IPS-18a (cell line): ENCODE measurements around the gene ERICH6.

Experiments
- H3K27ac ChIP-seq: one replicate; pipeline ENCODE4 v1.5.1; 2013; ENCODE audit warnings: low read length
- H3K27me3 ChIP-seq: one replicate; pipeline ENCODE4 v1.6.1; 2013; ENCODE audit warnings: mild to moderate bottlenecking, low read length; ENCODE audit not compliant: control insufficient read depth, insufficient read depth
- H3K36me3 ChIP-seq: one replicate; pipeline ENCODE4 v1.6.1; 2013; ENCODE audit warnings: low read depth, low read length; ENCODE audit not compliant: control insufficient read depth
- H3K4me1 ChIP-seq: one replicate; pipeline ENCODE4 v1.6.1; 2013; ENCODE audit warnings: low read depth, low read length; ENCODE audit not compliant: control insufficient read depth
- H3K4me3 ChIP-seq: one replicate; pipeline ENCODE4 v1.5.1; 2013; ENCODE audit warnings: low read length
- H3K9ac ChIP-seq: one replicate; pipeline ENCODE4 v1.6.1; 2013; ENCODE audit warnings: mild to moderate bottlenecking, low read length, moderate library complexity
- H3K9me3 ChIP-seq: one replicate; pipeline ENCODE4 v1.6.1; 2013; ENCODE audit warnings: low read depth, low read length; ENCODE audit not compliant: control insufficient read depth

The ERICH6 gene

DNA sequence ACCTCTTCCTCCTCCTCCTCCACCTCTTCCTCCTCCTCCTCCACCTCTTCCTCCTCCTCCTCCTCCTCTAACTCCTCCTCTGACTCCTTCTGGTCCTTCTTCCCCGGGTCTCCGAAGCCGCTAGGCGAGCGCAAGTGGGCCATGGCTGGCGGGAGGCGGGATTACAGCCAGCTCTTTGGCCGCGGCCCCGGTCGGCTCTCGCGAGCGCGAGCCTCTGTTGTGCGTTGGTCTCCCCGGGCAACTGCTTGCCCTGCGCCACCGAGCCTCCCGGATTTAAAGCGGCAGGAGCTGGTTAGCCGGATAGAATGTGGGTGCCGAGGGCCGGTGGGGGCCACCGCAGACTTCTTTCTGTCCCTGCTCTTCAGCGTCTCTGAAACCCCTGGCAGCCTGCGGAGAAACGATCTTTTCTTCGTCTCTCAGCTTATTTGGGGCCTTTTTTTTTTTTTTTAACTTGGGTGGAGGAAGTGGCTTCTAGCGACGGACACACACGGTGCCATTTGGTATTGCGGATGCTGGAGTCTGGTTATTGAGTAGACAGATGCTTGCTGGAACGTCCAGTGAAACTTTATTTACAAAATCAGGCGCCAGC is at the start of gene ERICH6:
Gene ERICH6 (minus strand): TSS at position 165 of the 589 bp plus-strand sequence. CDS start 22 bp downstream, at position 143.
- H3K9me3 ChIP-seq = no peaks in the 10 kb centered on the region
- peak within 1 kb of the TSS; percentile 62 for H3K27ac ChIP-seq
- peak within 1 kb of the TSS; percentile 89 for H3K9ac ChIP-seq
- no peaks in the 10 kb centered on the region for H3K4me1 ChIP-seq
- H3K27me3 ChIP-seq = no peaks in the 10 kb centered on the region
- peak within 1 kb of the TSS; percentile 87 for H3K4me3 ChIP-seq
- no peaks in the 10 kb centered on the region for H3K36me3 ChIP-seq

DNA sequence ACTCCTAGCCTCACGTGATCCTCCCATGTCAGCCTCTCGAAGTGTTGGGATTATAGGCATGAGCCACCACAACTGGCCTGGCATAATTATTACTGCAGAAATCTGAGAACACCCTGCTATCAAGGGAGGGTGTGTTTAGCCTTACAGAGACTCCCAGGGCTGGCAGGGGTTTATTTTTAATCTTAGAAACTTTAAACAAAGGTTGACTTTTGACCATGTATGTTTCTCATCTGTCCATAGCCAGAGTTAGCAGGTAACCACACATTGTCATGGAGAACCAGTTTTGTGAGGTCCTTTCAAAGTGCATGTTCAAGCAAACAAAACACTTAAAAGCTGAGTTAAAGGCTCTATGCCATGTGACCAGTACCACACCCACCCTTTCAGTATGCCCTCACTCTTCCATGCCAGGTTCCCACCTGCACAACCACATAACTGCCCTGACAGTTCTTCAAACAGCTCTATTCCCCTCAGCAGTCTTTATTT is 48.1 kb upstream of the ERICH6 start:
- Histone ChIP-seq H3K27ac (no peak overlapping the region), H3K9me3 (no peaks in the 10 kb centered on the region), H3K9ac (no peak overlapping the region), H3K4me3 (no peak overlapping the region), H3K36me3 (no peaks in the 10 kb centered on the region), H3K4me1 (no peaks in the 10 kb centered on the region), H3K27me3 (no peaks in the 10 kb centered on the region)

DNA sequence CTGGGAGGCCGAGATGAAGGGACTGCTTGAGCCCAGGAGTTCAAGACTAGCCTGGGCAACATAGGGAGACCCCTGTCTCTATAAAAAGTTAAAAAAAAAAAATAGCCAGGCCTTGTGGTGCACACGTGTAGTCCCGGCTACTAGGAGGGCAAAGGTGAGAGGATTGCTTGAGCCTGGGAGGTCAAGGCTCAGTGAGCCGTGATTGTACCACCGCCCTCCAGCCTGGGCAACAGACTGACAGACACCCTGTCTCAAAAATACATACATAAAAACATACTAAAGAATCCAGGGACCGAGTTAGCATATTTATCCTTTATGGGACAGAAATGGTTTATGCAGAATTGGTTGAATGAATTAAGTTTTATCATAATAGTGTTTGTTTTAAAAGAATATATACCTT is 45.5 kb upstream of the ERICH6 start:
- H3K27me3 ChIP-seq = no peaks in the 10 kb centered on the region
- no peaks in the 10 kb centered on the region for H3K36me3 ChIP-seq
- no peak overlapping the region for H3K27ac ChIP-seq
- no peaks in the 10 kb centered on the region for H3K4me1 ChIP-seq
- H3K9me3 ChIP-seq = no peaks in the 10 kb centered on the region
- H3K9ac ChIP-seq = no peak overlapping the region
- no peak overlapping the region for H3K4me3 ChIP-seq

DNA sequence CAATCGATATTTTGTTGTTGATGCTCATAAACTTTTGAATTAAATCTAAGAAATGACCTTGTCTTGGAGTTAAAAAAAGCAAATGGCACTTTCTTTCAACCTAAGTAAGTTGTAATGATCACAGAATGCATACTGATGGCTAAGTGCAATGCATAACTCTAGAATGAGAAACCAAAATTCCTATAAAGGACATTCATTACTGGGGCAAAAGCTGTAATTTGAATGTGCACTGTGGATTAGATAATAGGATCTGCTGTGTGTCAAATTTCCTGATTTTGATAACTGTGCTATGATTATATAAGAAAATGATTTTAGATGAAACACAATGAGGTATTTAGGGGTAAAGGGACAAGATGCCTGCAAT is 44.9 kb upstream of the ERICH6 start:
- no peaks in the 10 kb centered on the region for H3K4me1 ChIP-seq
- H3K4me3 ChIP-seq = no peak overlapping the region
- no peaks in the 10 kb centered on the region for H3K9me3 ChIP-seq
- no peaks in the 10 kb centered on the region for H3K36me3 ChIP-seq
- no peak overlapping the region for H3K9ac ChIP-seq
- H3K27me3 ChIP-seq = no peaks in the 10 kb centered on the region
- no peak overlapping the region for H3K27ac ChIP-seq

GRCh38 chr3:150747886-150748683 is 44.4 kb upstream of the ERICH6 start:
- Histone ChIP-seq H3K27me3 (no peaks in the 10 kb centered on the region), H3K4me1 (no peaks in the 10 kb centered on the region), H3K27ac (no peak overlapping the region), H3K9ac (no peak overlapping the region), H3K4me3 (no peak overlapping the region), H3K9me3 (no peaks in the 10 kb centered on the region), H3K36me3 (no peaks in the 10 kb centered on the region)

DNA sequence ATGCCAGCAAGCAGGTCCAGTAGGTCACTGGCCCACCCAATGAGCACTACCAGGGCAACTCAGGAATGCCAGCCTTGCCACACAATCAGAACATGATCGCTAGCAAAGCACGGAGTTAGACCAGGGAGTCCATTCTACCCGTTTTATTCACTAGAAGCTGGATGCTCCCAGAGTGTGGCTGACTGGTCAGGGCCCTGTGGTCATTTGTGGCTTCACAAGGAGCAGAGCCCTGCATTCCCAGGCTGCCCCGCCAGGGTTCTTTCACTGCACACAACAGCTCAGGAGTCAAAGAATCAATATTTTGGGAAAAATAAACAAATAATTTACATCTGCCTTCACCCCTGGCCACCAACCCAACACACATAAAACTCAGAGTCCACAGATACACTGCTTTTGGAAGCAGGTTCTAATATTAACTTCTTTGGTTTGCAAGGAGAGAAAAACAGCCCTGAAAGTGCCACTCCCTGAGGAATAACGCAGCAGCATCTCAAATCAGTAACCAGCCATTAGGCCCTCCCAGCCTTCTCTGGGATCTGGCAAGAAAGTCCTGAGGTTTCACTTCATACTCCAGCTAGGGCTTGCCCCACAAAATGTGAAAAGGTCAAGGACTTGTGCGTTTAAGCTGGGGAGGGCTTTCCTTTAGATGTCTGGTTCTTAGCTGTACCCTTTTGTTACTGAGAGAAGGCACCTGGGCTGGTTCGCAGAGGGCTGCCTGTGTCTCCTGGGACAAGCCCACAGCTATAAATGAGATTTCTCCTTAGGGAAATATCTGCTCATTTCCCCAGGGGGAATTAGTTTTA is 43.3 kb upstream of the ERICH6 start:
- Histone ChIP-seq H3K4me3 (no peak overlapping the region), H3K27ac (no peak overlapping the region), H3K27me3 (no peaks in the 10 kb centered on the region), H3K9me3 (no peaks in the 10 kb centered on the region), H3K4me1 (no peaks in the 10 kb centered on the region), H3K9ac (no peak overlapping the region), H3K36me3 (no peaks in the 10 kb centered on the region)

- no peak overlapping the region for H3K27ac ChIP-seq
- no peaks in the 10 kb centered on the region for H3K9me3 ChIP-seq
- H3K4me3 ChIP-seq = no peak overlapping the region
- no peaks in the 10 kb centered on the region for H3K4me1 ChIP-seq
- no peaks in the 10 kb centered on the region for H3K27me3 ChIP-seq
- no peaks in the 10 kb centered on the region for H3K36me3 ChIP-seq
- no peak overlapping the region for H3K9ac ChIP-seq
Observed at GRCh38 chr3:150745832-150746231, 42.1 kb upstream of the ERICH6 start.

DNA sequence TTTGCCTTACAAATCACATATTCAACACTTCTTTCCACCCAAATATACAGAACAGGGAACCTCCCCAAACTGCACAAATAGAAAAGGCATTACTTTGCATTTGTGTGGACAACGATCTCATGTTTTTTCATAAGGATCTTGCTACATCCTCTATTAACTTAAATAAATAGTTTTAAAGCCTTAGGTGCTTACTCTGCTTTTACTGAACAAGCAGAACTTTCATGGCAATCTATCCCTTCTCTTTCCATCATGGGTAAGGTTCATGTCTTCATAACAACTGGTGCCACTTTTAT is 41.1 kb upstream of the ERICH6 start:
- Histone ChIP-seq H3K36me3 (no peaks in the 10 kb centered on the region), H3K27me3 (no peaks in the 10 kb centered on the region), H3K4me1 (no peaks in the 10 kb centered on the region), H3K9me3 (no peaks in the 10 kb centered on the region), H3K27ac (no peak overlapping the region), H3K4me3 (no peak overlapping the region), H3K9ac (no peak overlapping the region)

GRCh38 chr3:150744041-150744918 is 40.6 kb upstream of the ERICH6 start:
- Histone ChIP-seq H3K9me3 (no peaks in the 10 kb centered on the region), H3K9ac (no peak overlapping the region), H3K36me3 (no peaks in the 10 kb centered on the region), H3K4me1 (no peaks in the 10 kb centered on the region), H3K27me3 (no peaks in the 10 kb centered on the region), H3K27ac (no peak overlapping the region), H3K4me3 (no peak overlapping the region)

- no peaks in the 10 kb centered on the region for H3K9me3 ChIP-seq
- no peaks in the 10 kb centered on the region for H3K36me3 ChIP-seq
- no peaks in the 10 kb centered on the region for H3K27me3 ChIP-seq
- no peaks in the 10 kb centered on the region for H3K4me1 ChIP-seq
- no peak overlapping the region for H3K4me3 ChIP-seq
- H3K9ac ChIP-seq = no peak overlapping the region
- H3K27ac ChIP-seq = no peak overlapping the region
Observed at GRCh38 chr3:150743508-150743907, 39.8 kb upstream of the ERICH6 start.

DNA sequence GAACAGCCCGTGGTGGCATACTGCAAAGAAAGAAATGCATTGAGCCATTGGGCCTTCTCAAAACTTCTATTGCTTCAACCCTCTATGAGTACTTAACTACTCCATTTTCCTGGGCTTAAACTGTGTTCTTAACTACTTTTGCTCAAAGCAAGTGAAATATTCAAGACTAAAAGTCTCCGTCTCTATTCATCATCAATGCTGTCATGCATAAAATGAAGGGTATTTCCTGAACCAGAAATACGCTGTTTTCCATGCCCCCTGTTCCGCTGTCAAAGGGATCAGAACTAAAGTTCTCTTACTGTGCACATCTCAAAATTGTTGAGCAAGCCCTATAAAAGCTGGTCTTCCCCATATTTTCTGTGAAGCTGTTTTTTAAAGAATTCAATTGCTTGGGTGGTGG is 39.0 kb upstream of the ERICH6 start:
- no peak overlapping the region for H3K27ac ChIP-seq
- no peak overlapping the region for H3K4me3 ChIP-seq
- no peaks in the 10 kb centered on the region for H3K9me3 ChIP-seq
- H3K4me1 ChIP-seq = no peaks in the 10 kb centered on the region
- H3K36me3 ChIP-seq = no peaks in the 10 kb centered on the region
- no peaks in the 10 kb centered on the region for H3K27me3 ChIP-seq
- no peak overlapping the region for H3K9ac ChIP-seq
